Measurements from ENCODE around the gene MAST3.

MAST3 gene

GRCh38 chr19:18161636-18162002 is 64.0 kb downstream of the MAST3 start:
- no peak for DNase-seq

GRCh38 chr19:18164072-18164471 is 66.5 kb downstream of the MAST3 start:
- DNase-seq = no peak

- DNase-seq = no peak
Measured at GRCh38 chr19:18165794-18166544, 68.4 kb downstream of the MAST3 start.

GRCh38 chr19:18167011-18167410 is 69.4 kb downstream of the MAST3 start:
- DNase-seq = no peak

GRCh38 chr19:18167975-18168645 is 70.5 kb downstream of the MAST3 start:
- peak; percentile 76 for DNase-seq

- DNase-seq = no peak
Measured at GRCh38 chr19:18168673-18169381, 71.2 kb downstream of the MAST3 start.

GRCh38 chr19:18170714-18171255 is 73.2 kb downstream of the MAST3 start:
- no peak for DNase-seq

- DNase-seq = no peak
Measured at GRCh38 chr19:18171605-18172327, 74.2 kb downstream of the MAST3 start.

GRCh38 chr19:18172331-18173053 is 74.9 kb downstream of the MAST3 start:
- no peak for DNase-seq

GRCh38 chr19:18173054-18173571 is 75.5 kb downstream of the MAST3 start:
- no peak for DNase-seq

- peak; percentile 80 for DNase-seq
Measured at GRCh38 chr19:18173572-18174288, 76.2 kb downstream of the MAST3 start, which contains the start of gene IFI30. Gene IFI30 (plus strand): TSS chr19:18173813. CDS start chr19:18173842, 29 bp downstream.

- DNase-seq = no peak
Measured at GRCh38 chr19:18174983-18175382, 77.4 kb downstream of the MAST3 start.

- DNase-seq = no peak
Measured at GRCh38 chr19:18176367-18177310, 79.1 kb downstream of the MAST3 start.

GRCh38 chr19:18179957-18180356 is 82.4 kb downstream of the MAST3 start:
- no peak for DNase-seq

- no peak for DNase-seq
Measured at GRCh38 chr19:18183529-18183928, 86.0 kb downstream of the MAST3 start.

- no peak for DNase-seq
Measured at GRCh38 chr19:18185538-18185937, 88.0 kb downstream of the MAST3 start.

- no peak for DNase-seq
Measured at GRCh38 chr19:18190278-18190677, 92.7 kb downstream of the MAST3 start.

GRCh38 chr19:18191640-18192062 is 94.1 kb downstream of the MAST3 start:
- DNase-seq = no peak

GRCh38 chr19:18192673-18193387 is 95.3 kb downstream of the MAST3 start, which contains the start of gene MPV17L2:
Gene MPV17L2 (plus strand): TSS chr19:18193218. CDS start chr19:18193282, 64 bp downstream.
- peak; percentile 100 for DNase-seq

All from activated CD4-positive, alpha-beta T cell treated with anti-CD3 and anti-CD28 coated beads, Interleukin-2, Interleukin-6, amounts not matched to agents 100 ng/mL and 50 ng/mL, durations not matched to agents 16 hours and 8 hours (primary cell).